ENCODE measurements around the gene SMLR1.

The SMLR1 gene

GRCh38 chr6:130831607-130832006 lies 4.4 kb downstream of the SMLR1 start:
- H3K4me3 ChIP-seq (ENCODE audit: low read depth, low read length) = no peak overlapping the region
- no peak for DNase-seq (ENCODE audit: low read depth)
- no peak for TF ChIP-seq MAX (IDR thresholded peaks at IDR 0.05; ENCODE audit: low read depth, low read length)
- TF ChIP-seq POLR2A (IDR thresholded peaks at IDR 0.05; ENCODE audit: extremely low read depth, insufficient read length) = no peak
- TF ChIP-seq CTCF (IDR thresholded peaks at IDR 0.05; ENCODE audit: low read depth, low read length) = no peak
- TF ChIP-seq MYC (IDR thresholded peaks at IDR 0.05; ENCODE audit: low read depth, low read length) = no peak

GRCh38 chr6:130833569-130833968 lies 6.4 kb downstream of the SMLR1 start:
- no peak for DNase-seq (ENCODE audit: low read depth)
- no peak overlapping the region for H3K4me3 ChIP-seq (ENCODE audit: low read depth, low read length)
- TF ChIP-seq MYC (IDR thresholded peaks at IDR 0.05; ENCODE audit: low read depth, low read length) (no peak), POLR2A (IDR thresholded peaks at IDR 0.05; ENCODE audit: extremely low read depth, insufficient read length) (no peak), CTCF (IDR thresholded peaks at IDR 0.05; ENCODE audit: low read depth, low read length) (no peak), MAX (IDR thresholded peaks at IDR 0.05; ENCODE audit: low read depth, low read length) (no peak)

GRCh38 chr6:130834482-130835251 lies 7.5 kb downstream of the SMLR1 start:
- no peak overlapping the region for H3K4me3 ChIP-seq (ENCODE audit: low read depth, low read length)
- DNase-seq (ENCODE audit: low read depth) = no peak
- no peak for TF ChIP-seq MAX (IDR thresholded peaks at IDR 0.05; ENCODE audit: low read depth, low read length)
- no peak for TF ChIP-seq MYC (IDR thresholded peaks at IDR 0.05; ENCODE audit: low read depth, low read length)
- no peak for TF ChIP-seq CTCF (IDR thresholded peaks at IDR 0.05; ENCODE audit: low read depth, low read length)
- TF ChIP-seq POLR2A (IDR thresholded peaks at IDR 0.05; ENCODE audit: extremely low read depth, insufficient read length) = no peak

- DNase-seq (ENCODE audit: low read depth) = no peak
- no peak overlapping the region for H3K4me3 ChIP-seq (ENCODE audit: low read depth, low read length)
- no peak for TF ChIP-seq MAX (IDR thresholded peaks at IDR 0.05; ENCODE audit: low read depth, low read length)
- TF ChIP-seq CTCF (IDR thresholded peaks at IDR 0.05; ENCODE audit: low read depth, low read length) = no peak
- TF ChIP-seq MYC (IDR thresholded peaks at IDR 0.05; ENCODE audit: low read depth, low read length) = no peak
- TF ChIP-seq POLR2A (IDR thresholded peaks at IDR 0.05; ENCODE audit: extremely low read depth, insufficient read length) = no peak
Observed at GRCh38 chr6:130836055-130836640, 8.9 kb downstream of the SMLR1 start.

GRCh38 chr6:130837067-130837466 lies 9.9 kb downstream of the SMLR1 start:
- TF ChIP-seq CTCF (IDR thresholded peaks at IDR 0.05; ENCODE audit: low read depth, low read length) = no peak
- no peak for DNase-seq (ENCODE audit: low read depth)
- no peak overlapping the region for H3K4me3 ChIP-seq (ENCODE audit: low read depth, low read length)
